HEK293T (cell line): ENCODE data around the gene GZMM.

ENCODE experiments used
- BHLHE40 ChIP-seq: fragments of 450-650 bp; IDR thresholded peaks from 2 replicates; pipeline ENCODE4 v1.6.1; 2016; ENCODE audit warnings: mild to moderate bottlenecking, moderate library complexity, borderline replicate concordance
- ELF4 ChIP-seq: fragments of 450-650 bp; IDR thresholded peaks from 2 replicates; pipeline ENCODE4 v1.6.1; 2017; ENCODE audit warnings: antibody characterized with exemption
- FOXK2 ChIP-seq: fragments of 450-650 bp; IDR thresholded peaks from 2 replicates; pipeline ENCODE4 v1.6.1; 2016; ENCODE audit warnings: mild to moderate bottlenecking
- HDGF ChIP-seq: fragments of 450-650 bp; IDR thresholded peaks from 2 replicates; pipeline ENCODE4 v1.6.1; 2017; ENCODE audit warnings: antibody characterized with exemption, borderline replicate concordance
- L3MBTL2 ChIP-seq: fragments of 450-650 bp; conservative IDR thresholded peaks from 2 replicates; pipeline ENCODE4 v1.6.1; 2016; ENCODE audit warnings: mild to moderate bottlenecking
- NFRKB ChIP-seq: fragments of 450-650 bp; IDR thresholded peaks from 2 replicates; pipeline ENCODE4 v1.6.1; 2016; ENCODE audit warnings: mild to moderate bottlenecking, moderate library complexity
- SP1 ChIP-seq: fragments of 450-650 bp; IDR thresholded peaks from 2 replicates; pipeline ENCODE4 v1.6.1; 2017
- SUZ12 ChIP-seq: fragments of 450-650 bp; IDR thresholded peaks from 2 replicates; pipeline ENCODE4 v1.6.1; 2016; ENCODE audit warnings: mild to moderate bottlenecking
- TF ChIP-seq, protein P1 (sequence below): fragments of 450-650 bp; IDR thresholded peaks from 2 replicates; pipeline ENCODE4 v1.6.1; 2016

DNA sequence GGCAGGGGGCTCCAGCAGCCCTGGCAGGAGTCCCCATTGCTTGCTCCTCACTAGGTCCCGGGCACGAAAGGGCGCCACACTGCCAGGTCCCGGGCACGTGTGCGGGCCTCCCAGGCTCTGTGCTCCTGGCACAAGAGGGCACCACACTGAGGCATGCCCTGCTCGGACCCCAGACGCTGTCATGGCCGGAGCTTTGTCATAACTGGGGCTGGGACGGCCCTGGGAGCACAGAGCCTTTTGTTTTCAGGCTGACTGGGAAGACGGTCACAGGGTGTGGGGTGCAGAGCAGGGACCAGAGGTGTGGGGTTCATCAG lies 35.9 kb downstream of the GZMM start:
- TF ChIP-seq ELF4 (no peak), HDGF (no peak), BHLHE40 (no peak), SUZ12 (no peak), NFRKB (no peak), SP1 (no peak), FOXK2 (no peak), L3MBTL2 (no peak)
- TF ChIP-seq, protein P1, sequence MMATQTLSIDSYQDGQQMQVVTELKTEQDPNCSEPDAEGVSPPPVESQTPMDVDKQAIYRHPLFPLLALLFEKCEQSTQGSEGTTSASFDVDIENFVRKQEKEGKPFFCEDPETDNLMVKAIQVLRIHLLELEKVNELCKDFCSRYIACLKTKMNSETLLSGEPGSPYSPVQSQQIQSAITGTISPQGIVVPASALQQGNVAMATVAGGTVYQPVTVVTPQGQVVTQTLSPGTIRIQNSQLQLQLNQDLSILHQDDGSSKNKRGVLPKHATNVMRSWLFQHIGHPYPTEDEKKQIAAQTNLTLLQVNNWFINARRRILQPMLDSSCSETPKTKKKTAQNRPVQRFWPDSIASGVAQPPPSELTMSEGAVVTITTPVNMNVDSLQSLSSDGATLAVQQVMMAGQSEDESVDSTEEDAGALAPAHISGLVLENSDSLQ = no peak
